ENCODE results near the gene MAFG. TPM values are rescaled to one million over a fixed set of nuclear protein-coding genes. Genes with fewer than 3 reads are reported as not detected.

The MAFG gene
- total and polyA plus RNA-seq, 2 of the 13 experiments (the other 11 are each of a cell fraction or from before 2014, with no cell fraction given): 14.5 to 20.0 TPM

DNA sequence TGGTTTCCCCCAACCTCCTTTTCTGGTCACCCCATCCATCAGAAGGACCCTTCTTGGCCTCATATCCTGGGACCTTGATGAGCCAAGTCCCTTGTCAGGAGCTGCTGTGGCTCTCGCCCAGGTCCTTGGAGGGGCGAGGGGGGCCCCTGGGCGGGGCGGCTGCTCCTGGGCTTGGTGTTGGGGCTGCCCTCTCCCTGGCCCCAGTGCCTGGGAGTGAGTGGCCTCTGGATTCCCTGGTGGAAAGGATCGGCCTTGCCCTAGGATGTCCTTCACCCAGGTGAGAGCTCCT lies 39.7 kb upstream of the MAFG start (continued):
- no peak for TF ChIP-seq U2AF2 (IDR thresholded peaks at IDR 0.05; ENCODE audit: low read depth, low read length)
- no peak for TF ChIP-seq JUN (CRISPR knock-in tag; IDR thresholded peaks at IDR 0.05)
- peak; percentile 80 for TF ChIP-seq ZNF17 (CRISPR knock-in tag; IDR thresholded peaks at IDR 0.05)
- TF ChIP-seq PRPF4 (IDR thresholded peaks at IDR 0.05; ENCODE audit: low read depth, low read length, poor library complexity, severe bottlenecking): no peak
- TF ChIP-seq EEA1 (CRISPR knock-in tag; IDR thresholded peaks at IDR 0.05; ENCODE audit: borderline replicate concordance): 0 out of 2 replicates have a peak, but pooled peaks have one; percentile 24
- no peak for TF ChIP-seq ISL2 (CRISPR knock-in tag; IDR thresholded peaks at IDR 0.05)
- peak; percentile 17; the same call in 1 of the 2 replicates for TF ChIP-seq ZNF703 (CRISPR knock-in tag; IDR thresholded peaks at IDR 0.05; ENCODE audit: borderline replicate concordance)
- no peak for TF ChIP-seq MAF1 (CRISPR knock-in tag; IDR thresholded peaks at IDR 0.05; ENCODE audit: borderline replicate concordance)
- no peak for TF ChIP-seq NCOR1 (IDR thresholded peaks at IDR 0.05; ENCODE audit: borderline replicate concordance, low read length)
- TF ChIP-seq, protein P1, sequence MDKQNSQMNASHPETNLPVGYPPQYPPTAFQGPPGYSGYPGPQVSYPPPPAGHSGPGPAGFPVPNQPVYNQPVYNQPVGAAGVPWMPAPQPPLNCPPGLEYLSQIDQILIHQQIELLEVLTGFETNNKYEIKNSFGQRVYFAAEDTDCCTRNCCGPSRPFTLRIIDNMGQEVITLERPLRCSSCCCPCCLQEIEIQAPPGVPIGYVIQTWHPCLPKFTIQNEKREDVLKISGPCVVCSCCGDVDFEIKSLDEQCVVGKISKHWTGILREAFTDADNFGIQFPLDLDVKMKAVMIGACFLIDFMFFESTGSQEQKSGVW (CRISPR knock-in tag; IDR thresholded peaks at IDR 0.05; ENCODE audit: borderline replicate concordance): no peak
- TF ChIP-seq, protein P2, sequence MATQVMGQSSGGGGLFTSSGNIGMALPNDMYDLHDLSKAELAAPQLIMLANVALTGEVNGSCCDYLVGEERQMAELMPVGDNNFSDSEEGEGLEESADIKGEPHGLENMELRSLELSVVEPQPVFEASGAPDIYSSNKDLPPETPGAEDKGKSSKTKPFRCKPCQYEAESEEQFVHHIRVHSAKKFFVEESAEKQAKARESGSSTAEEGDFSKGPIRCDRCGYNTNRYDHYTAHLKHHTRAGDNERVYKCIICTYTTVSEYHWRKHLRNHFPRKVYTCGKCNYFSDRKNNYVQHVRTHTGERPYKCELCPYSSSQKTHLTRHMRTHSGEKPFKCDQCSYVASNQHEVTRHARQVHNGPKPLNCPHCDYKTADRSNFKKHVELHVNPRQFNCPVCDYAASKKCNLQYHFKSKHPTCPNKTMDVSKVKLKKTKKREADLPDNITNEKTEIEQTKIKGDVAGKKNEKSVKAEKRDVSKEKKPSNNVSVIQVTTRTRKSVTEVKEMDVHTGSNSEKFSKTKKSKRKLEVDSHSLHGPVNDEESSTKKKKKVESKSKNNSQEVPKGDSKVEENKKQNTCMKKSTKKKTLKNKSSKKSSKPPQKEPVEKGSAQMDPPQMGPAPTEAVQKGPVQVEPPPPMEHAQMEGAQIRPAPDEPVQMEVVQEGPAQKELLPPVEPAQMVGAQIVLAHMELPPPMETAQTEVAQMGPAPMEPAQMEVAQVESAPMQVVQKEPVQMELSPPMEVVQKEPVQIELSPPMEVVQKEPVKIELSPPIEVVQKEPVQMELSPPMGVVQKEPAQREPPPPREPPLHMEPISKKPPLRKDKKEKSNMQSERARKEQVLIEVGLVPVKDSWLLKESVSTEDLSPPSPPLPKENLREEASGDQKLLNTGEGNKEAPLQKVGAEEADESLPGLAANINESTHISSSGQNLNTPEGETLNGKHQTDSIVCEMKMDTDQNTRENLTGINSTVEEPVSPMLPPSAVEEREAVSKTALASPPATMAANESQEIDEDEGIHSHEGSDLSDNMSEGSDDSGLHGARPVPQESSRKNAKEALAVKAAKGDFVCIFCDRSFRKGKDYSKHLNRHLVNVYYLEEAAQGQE (IDR thresholded peaks at IDR 0.05; ENCODE audit: borderline replicate concordance in 1 of 2, low read depth in 1 of 2, low read length in 2 of 2): no peak
- TF ChIP-seq TMF1 (CRISPR knock-in tag; IDR thresholded peaks at IDR 0.05; ENCODE audit: low read depth): 0 out of 2 replicates have a peak, but pooled peaks have one; percentile 14
- TF ChIP-seq YY1 (IDR thresholded peaks at IDR 0.05; ENCODE audit: insufficient read depth, insufficient replicate concordance, low read depth, low read length): no peak
- TF ChIP-seq, protein P3, sequence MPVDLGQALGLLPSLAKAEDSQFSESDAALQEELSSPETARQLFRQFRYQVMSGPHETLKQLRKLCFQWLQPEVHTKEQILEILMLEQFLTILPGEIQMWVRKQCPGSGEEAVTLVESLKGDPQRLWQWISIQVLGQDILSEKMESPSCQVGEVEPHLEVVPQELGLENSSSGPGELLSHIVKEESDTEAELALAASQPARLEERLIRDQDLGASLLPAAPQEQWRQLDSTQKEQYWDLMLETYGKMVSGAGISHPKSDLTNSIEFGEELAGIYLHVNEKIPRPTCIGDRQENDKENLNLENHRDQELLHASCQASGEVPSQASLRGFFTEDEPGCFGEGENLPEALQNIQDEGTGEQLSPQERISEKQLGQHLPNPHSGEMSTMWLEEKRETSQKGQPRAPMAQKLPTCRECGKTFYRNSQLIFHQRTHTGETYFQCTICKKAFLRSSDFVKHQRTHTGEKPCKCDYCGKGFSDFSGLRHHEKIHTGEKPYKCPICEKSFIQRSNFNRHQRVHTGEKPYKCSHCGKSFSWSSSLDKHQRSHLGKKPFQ (CRISPR knock-in tag; IDR thresholded peaks at IDR 0.05; ENCODE audit: insufficient replicate concordance): peak; percentile 50
- TF ChIP-seq, protein P4, sequence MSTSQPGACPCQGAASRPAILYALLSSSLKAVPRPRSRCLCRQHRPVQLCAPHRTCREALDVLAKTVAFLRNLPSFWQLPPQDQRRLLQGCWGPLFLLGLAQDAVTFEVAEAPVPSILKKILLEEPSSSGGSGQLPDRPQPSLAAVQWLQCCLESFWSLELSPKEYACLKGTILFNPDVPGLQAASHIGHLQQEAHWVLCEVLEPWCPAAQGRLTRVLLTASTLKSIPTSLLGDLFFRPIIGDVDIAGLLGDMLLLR (CRISPR knock-in tag; IDR thresholded peaks at IDR 0.05): no peak
- no peak for TF ChIP-seq TCF7L2 (IDR thresholded peaks at IDR 0.05; ENCODE audit: low read depth, low read length)
- TF ChIP-seq, protein P5, sequence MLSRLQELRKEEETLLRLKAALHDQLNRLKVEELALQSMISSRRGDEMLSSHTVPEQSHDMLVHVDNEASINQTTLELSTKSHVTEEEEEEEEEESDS (CRISPR knock-in tag; IDR thresholded peaks at IDR 0.05; ENCODE audit: borderline replicate concordance): no peak
- TF ChIP-seq, protein P6, sequence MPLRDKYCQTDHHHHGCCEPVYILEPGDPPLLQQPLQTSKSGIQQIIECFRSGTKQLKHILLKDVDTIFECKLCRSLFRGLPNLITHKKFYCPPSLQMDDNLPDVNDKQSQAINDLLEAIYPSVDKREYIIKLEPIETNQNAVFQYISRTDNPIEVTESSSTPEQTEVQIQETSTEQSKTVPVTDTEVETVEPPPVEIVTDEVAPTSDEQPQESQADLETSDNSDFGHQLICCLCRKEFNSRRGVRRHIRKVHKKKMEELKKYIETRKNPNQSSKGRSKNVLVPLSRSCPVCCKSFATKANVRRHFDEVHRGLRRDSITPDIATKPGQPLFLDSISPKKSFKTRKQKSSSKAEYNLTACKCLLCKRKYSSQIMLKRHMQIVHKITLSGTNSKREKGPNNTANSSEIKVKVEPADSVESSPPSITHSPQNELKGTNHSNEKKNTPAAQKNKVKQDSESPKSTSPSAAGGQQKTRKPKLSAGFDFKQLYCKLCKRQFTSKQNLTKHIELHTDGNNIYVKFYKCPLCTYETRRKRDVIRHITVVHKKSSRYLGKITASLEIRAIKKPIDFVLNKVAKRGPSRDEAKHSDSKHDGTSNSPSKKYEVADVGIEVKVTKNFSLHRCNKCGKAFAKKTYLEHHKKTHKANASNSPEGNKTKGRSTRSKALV (CRISPR knock-in tag; IDR thresholded peaks at IDR 0.05): no peak
- TF ChIP-seq RBFOX2 (IDR thresholded peaks at IDR 0.05; ENCODE audit: low read depth, low read length): peak; percentile 50
- peak; percentile 7; the same call in 1 of the 2 replicates for TF ChIP-seq SMYD3 (CRISPR knock-in tag; IDR thresholded peaks at IDR 0.05)
- TF ChIP-seq DMAP1 (CRISPR knock-in tag; IDR thresholded peaks at IDR 0.05): peak; percentile 11; the same call in 1 of the 2 replicates
- TF ChIP-seq RXRB (CRISPR knock-in tag; IDR thresholded peaks at IDR 0.05; ENCODE audit: borderline replicate concordance): no peak

Measured in HepG2 (cell line).